Tibial nerve (tissue), 4 donors: Measurements from ENCODE around the gene LRSAM1.

Experiments used
- CTCF ChIP-seq, 5 experiments: fragments of 200-600 bp in 3 of 5; fragments of 450-650 bp in 2 of 5; sonication (generic) in 3 of 5; IDR thresholded peaks; one replicate each; pipeline ENCODE4 v1.5.1; 2016 to 2019; ENCODE audit warnings: antibody characterized with exemption in 5 of 5, mild to moderate bottlenecking in 3 of 5, moderate library complexity in 2 of 5
- EP300 ChIP-seq, 2 donors: sonication (generic); formaldehyde crosslinking; IDR thresholded peaks; one replicate each; pipeline ENCODE4 v1.6.1; 2017; ENCODE audit warnings: antibody characterized with exemption in 2 of 2, mild to moderate bottlenecking in 1 of 2
- POLR2A ChIP-seq, 2 donors: fragments of 450-650 bp; IDR thresholded peaks; one replicate each; pipeline ENCODE4 v1.6.1; 2017; ENCODE audit warnings: antibody characterized with exemption in 2 of 2, mild to moderate bottlenecking in 2 of 2, moderate library complexity in 2 of 2

DNA sequence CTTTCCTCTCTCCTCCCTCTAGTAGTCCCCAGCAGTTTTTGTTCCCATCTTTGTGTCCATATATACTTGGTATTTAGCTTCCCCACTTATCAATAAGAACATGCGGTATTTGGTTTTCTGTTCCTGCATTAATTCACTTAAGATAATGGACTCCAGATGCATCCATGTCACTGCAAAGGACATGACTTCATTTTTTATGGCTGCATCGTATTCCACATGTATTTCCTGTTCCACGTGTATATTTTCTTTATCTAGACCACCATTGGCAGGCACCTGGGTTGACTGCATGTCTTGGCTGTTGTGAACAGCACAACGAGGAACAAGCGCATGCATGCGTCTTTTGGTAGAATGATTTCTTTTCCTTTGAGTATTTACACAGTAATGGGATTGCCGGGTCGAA, 20.9 kb upstream of the LRSAM1 start:
- TF ChIP-seq CTCF (IDR thresholded peaks at IDR 0.05) (no peak), POLR2A (IDR thresholded peaks at IDR 0.05) (no peak), EP300 (IDR thresholded peaks at IDR 0.05) (no peak)
